ENCODE data around the gene PDK2. TPM values are rescaled to one million over a fixed set of nuclear protein-coding genes. Genes with fewer than 3 reads are reported as not detected.

The PDK2 gene
- total and polyA plus RNA-seq, 9 of the 15 experiments (the other 6 are each of a cell fraction or from before 2014, with no cell fraction given), result 0.03 to 2.5 (median 1.4) TPM

DNA sequence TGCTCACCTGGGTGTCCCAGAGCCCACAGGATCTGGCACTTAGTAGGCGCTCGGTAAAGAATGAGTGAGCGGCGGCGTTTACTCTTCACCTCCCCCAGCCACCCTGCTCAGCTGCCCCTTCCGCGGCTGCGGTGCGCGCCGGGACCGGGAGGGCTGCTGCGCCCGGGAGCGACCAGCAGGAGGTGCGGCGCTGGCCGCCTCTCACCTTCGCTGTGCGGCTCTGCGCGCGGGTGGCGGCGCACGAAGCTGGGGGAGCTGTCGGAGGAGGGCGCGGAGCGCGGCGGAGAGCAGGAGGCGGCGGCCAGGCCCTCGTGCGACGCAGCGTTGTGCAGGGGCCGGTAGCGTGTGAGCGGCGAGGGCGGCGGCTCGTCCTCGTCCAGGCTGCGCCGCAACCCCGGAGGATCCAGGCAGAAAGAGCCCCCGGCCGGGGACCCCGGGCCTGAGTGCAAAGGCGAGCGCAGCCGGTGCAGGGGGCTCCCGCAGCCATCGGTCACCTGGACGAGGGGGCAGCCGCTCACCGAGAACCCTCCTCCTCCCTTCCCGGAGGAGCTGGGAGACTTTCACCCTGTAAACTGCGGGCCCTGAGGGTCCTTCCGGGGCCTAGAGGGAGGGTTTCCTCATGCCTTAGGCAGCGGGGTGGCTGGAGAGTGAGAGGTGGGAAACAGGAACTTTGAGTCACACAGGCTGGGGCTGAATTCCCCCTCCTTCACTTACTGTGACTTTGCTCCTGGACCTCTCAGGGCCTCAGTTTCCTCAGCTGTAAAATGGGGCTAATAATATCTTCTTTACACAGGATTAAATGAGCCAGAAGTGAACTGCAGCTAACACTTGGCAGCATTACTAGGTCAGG is 22.3 kb downstream of the PDK2 start (continued):
- TF ChIP-seq, protein P1, sequence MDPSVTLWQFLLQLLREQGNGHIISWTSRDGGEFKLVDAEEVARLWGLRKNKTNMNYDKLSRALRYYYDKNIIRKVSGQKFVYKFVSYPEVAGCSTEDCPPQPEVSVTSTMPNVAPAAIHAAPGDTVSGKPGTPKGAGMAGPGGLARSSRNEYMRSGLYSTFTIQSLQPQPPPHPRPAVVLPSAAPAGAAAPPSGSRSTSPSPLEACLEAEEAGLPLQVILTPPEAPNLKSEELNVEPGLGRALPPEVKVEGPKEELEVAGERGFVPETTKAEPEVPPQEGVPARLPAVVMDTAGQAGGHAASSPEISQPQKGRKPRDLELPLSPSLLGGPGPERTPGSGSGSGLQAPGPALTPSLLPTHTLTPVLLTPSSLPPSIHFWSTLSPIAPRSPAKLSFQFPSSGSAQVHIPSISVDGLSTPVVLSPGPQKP (CRISPR knock-in tag; IDR thresholded peaks at IDR 0.05), result no peak
- no peak for TF ChIP-seq MCM3 (IDR thresholded peaks at IDR 0.05)
- no peak for TF ChIP-seq KLF13 (tag; IDR thresholded peaks at IDR 0.05; ENCODE audit: borderline replicate concordance, low read depth)
- TF ChIP-seq FOXA1 (IDR thresholded peaks at IDR 0.05; ENCODE audit: borderline replicate concordance), result no peak
- TF ChIP-seq MTA1 (IDR thresholded peaks at IDR 0.05; ENCODE audit: borderline replicate concordance), result no peak
- TF ChIP-seq TBP (optimal IDR thresholded peaks at IDR 0.05; ENCODE audit: low read depth, low read length), result no peak
- TF ChIP-seq, protein P2, sequence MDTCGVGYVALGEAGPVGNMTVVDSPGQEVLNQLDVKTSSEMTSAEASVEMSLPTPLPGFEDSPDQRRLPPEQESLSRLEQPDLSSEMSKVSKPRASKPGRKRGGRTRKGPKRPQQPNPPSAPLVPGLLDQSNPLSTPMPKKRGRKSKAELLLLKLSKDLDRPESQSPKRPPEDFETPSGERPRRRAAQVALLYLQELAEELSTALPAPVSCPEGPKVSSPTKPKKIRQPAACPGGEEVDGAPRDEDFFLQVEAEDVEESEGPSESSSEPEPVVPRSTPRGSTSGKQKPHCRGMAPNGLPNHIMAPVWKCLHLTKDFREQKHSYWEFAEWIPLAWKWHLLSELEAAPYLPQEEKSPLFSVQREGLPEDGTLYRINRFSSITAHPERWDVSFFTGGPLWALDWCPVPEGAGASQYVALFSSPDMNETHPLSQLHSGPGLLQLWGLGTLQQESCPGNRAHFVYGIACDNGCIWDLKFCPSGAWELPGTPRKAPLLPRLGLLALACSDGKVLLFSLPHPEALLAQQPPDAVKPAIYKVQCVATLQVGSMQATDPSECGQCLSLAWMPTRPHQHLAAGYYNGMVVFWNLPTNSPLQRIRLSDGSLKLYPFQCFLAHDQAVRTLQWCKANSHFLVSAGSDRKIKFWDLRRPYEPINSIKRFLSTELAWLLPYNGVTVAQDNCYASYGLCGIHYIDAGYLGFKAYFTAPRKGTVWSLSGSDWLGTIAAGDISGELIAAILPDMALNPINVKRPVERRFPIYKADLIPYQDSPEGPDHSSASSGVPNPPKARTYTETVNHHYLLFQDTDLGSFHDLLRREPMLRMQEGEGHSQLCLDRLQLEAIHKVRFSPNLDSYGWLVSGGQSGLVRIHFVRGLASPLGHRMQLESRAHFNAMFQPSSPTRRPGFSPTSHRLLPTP (IDR thresholded peaks at IDR 0.05; ENCODE audit: borderline replicate concordance, extremely low read depth, insufficient read length), result peak; percentile 31
- TF ChIP-seq, protein P3, sequence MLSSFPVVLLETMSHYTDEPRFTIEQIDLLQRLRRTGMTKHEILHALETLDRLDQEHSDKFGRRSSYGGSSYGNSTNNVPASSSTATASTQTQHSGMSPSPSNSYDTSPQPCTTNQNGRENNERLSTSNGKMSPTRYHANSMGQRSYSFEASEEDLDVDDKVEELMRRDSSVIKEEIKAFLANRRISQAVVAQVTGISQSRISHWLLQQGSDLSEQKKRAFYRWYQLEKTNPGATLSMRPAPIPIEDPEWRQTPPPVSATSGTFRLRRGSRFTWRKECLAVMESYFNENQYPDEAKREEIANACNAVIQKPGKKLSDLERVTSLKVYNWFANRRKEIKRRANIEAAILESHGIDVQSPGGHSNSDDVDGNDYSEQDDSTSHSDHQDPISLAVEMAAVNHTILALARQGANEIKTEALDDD (IDR thresholded peaks at IDR 0.05), result no peak
- TF ChIP-seq ZNF165 (CRISPR knock-in tag; IDR thresholded peaks at IDR 0.05; ENCODE audit: borderline replicate concordance), result no peak
- no peak for TF ChIP-seq CBFA2T3 (IDR thresholded peaks at IDR 0.05)
- no peak; the same call in 1 of the 2 replicates for TF ChIP-seq CBX1 (IDR thresholded peaks at IDR 0.05; ENCODE audit: low read depth)
- TF ChIP-seq, protein P4, sequence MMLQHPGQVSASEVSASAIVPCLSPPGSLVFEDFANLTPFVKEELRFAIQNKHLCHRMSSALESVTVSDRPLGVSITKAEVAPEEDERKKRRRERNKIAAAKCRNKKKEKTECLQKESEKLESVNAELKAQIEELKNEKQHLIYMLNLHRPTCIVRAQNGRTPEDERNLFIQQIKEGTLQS (IDR thresholded peaks at IDR 0.05), result no peak
- TF ChIP-seq, protein P4 (CRISPR knock-in tag; conservative IDR thresholded peaks at IDR 0.05), result no peak
- no peak for TF ChIP-seq ZNF589 (CRISPR knock-in tag; IDR thresholded peaks at IDR 0.05; ENCODE audit: low read depth)
- TF ChIP-seq, protein P5, sequence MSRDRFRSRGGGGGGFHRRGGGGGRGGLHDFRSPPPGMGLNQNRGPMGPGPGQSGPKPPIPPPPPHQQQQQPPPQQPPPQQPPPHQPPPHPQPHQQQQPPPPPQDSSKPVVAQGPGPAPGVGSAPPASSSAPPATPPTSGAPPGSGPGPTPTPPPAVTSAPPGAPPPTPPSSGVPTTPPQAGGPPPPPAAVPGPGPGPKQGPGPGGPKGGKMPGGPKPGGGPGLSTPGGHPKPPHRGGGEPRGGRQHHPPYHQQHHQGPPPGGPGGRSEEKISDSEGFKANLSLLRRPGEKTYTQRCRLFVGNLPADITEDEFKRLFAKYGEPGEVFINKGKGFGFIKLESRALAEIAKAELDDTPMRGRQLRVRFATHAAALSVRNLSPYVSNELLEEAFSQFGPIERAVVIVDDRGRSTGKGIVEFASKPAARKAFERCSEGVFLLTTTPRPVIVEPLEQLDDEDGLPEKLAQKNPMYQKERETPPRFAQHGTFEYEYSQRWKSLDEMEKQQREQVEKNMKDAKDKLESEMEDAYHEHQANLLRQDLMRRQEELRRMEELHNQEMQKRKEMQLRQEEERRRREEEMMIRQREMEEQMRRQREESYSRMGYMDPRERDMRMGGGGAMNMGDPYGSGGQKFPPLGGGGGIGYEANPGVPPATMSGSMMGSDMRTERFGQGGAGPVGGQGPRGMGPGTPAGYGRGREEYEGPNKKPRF (IDR thresholded peaks at IDR 0.05; ENCODE audit: low read depth, low read length), result no peak
- TF ChIP-seq GATAD2A (IDR thresholded peaks at IDR 0.05), result 0 out of 2 replicates have a peak, but pooled peaks have one; percentile 40
- TF ChIP-seq, protein P6, sequence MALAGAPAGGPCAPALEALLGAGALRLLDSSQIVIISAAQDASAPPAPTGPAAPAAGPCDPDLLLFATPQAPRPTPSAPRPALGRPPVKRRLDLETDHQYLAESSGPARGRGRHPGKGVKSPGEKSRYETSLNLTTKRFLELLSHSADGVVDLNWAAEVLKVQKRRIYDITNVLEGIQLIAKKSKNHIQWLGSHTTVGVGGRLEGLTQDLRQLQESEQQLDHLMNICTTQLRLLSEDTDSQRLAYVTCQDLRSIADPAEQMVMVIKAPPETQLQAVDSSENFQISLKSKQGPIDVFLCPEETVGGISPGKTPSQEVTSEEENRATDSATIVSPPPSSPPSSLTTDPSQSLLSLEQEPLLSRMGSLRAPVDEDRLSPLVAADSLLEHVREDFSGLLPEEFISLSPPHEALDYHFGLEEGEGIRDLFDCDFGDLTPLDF (CRISPR knock-in tag; IDR thresholded peaks at IDR 0.05), result no peak
- TF ChIP-seq PTTG1 (tag; IDR thresholded peaks at IDR 0.05; ENCODE audit: low read depth), result no peak

All from K562 (cell line).